NB4 (cell line): Measurements from ENCODE around the gene PGAM5.

Source experiments
- MYC ChIP-seq: IDR thresholded peaks from 2 replicates; pipeline ENCODE4 v1.6.1; 2011; ENCODE audit warnings: low read depth, low read length
- POLR2A ChIP-seq: IDR thresholded peaks from 2 replicates; pipeline ENCODE4 v1.6.1; 2011; ENCODE audit warnings: mild to moderate bottlenecking; ENCODE audit not compliant: insufficient read length; ENCODE audit errors: extremely low read depth
- TF ChIP-seq, protein P1 (sequence below): IDR thresholded peaks from one replicate; pipeline ENCODE4 v1.5.1; 2012; ENCODE audit warnings: low read depth, low read length
- TF ChIP-seq, protein P2 (sequence below): IDR thresholded peaks from 2 replicates; pipeline ENCODE4 v1.6.1; 2011; ENCODE audit warnings: low read depth, low read length

DNA sequence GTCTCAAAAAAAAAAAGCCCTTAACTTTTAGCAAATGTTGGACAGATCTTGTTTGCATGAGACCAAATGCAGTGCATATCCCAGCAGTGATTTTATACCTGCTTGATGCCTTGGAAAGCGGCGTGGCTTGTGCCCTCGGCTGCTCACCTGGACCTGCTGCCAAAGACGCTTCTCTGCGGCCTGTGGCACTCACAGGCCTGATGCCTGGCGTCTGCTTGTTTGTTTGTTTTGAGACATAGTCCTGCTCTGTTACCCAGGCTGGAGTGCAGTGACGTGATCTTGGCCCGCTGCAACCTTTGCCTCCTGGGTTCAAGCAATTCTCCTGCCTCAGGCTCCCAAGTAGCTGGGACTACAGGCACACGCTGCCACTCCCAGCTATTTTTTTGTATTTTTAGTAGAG is 5.2 kb downstream of the PGAM5 start:
- TF ChIP-seq, protein P1, sequence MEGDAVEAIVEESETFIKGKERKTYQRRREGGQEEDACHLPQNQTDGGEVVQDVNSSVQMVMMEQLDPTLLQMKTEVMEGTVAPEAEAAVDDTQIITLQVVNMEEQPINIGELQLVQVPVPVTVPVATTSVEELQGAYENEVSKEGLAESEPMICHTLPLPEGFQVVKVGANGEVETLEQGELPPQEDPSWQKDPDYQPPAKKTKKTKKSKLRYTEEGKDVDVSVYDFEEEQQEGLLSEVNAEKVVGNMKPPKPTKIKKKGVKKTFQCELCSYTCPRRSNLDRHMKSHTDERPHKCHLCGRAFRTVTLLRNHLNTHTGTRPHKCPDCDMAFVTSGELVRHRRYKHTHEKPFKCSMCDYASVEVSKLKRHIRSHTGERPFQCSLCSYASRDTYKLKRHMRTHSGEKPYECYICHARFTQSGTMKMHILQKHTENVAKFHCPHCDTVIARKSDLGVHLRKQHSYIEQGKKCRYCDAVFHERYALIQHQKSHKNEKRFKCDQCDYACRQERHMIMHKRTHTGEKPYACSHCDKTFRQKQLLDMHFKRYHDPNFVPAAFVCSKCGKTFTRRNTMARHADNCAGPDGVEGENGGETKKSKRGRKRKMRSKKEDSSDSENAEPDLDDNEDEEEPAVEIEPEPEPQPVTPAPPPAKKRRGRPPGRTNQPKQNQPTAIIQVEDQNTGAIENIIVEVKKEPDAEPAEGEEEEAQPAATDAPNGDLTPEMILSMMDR = no peak
- TF ChIP-seq POLR2A (no peak), MYC (no peak)
- TF ChIP-seq, protein P2, sequence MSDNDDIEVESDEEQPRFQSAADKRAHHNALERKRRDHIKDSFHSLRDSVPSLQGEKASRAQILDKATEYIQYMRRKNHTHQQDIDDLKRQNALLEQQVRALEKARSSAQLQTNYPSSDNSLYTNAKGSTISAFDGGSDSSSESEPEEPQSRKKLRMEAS = no peak
